CD4-positive, alpha-beta T cell treated with Interleukin-15 for 1 hour (primary cell): ENCODE data around the gene C11orf58.

Source experiments
- DNase-seq: peaks from one replicate; pipeline ENCODE4 v3.0.0-alpha.2; 2020

C11orf58 gene

GRCh38 chr11:16786131-16786530 lies 47.7 kb downstream of the C11orf58 start:
- DNase-seq: no peak

GRCh38 chr11:16787035-16787742 lies 48.7 kb downstream of the C11orf58 start:
- no peak for DNase-seq

- peak; percentile 54 for DNase-seq
These were observed 50.0 kb downstream of the C11orf58 start for GRCh38 chr11:16788141-16789062.

- DNase-seq: no peak
These were observed 50.6 kb downstream of the C11orf58 start for GRCh38 chr11:16789063-16789420.

- no peak for DNase-seq
These were observed 51.4 kb downstream of the C11orf58 start for GRCh38 chr11:16789560-16790485.

- DNase-seq: no peak
These were observed 52.2 kb downstream of the C11orf58 start for GRCh38 chr11:16790486-16791190.

- peak; percentile 40 for DNase-seq
These were observed 52.9 kb downstream of the C11orf58 start for GRCh38 chr11:16791191-16791961.

- DNase-seq: no peak
These were observed 54.0 kb downstream of the C11orf58 start for GRCh38 chr11:16792426-16792825.

GRCh38 chr11:16793009-16793408 lies 54.6 kb downstream of the C11orf58 start:
- no peak for DNase-seq

- no peak for DNase-seq
These were observed 55.1 kb downstream of the C11orf58 start for GRCh38 chr11:16793511-16793910.

GRCh38 chr11:16794047-16794818 lies 55.8 kb downstream of the C11orf58 start:
- DNase-seq: no peak

- DNase-seq: no peak
These were observed 56.7 kb downstream of the C11orf58 start for GRCh38 chr11:16795146-16795545.

GRCh38 chr11:16796311-16796710 lies 57.9 kb downstream of the C11orf58 start:
- no peak for DNase-seq

GRCh38 chr11:16797776-16798175 lies 59.3 kb downstream of the C11orf58 start:
- no peak for DNase-seq

GRCh38 chr11:16799221-16799620 lies 60.8 kb downstream of the C11orf58 start:
- DNase-seq: no peak

GRCh38 chr11:16799890-16800289 lies 61.4 kb downstream of the C11orf58 start:
- DNase-seq: no peak

- DNase-seq: no peak
These were observed 61.9 kb downstream of the C11orf58 start for GRCh38 chr11:16800382-16800781.

GRCh38 chr11:16801288-16801980 lies 63.0 kb downstream of the C11orf58 start:
- no peak for DNase-seq

- no peak for DNase-seq
These were observed 65.9 kb downstream of the C11orf58 start for GRCh38 chr11:16804104-16804947.
